Neural crest cell (in vitro differentiated cells): ENCODE data around the gene ZNF48. TPM values are rescaled to one million over a fixed set of nuclear protein-coding genes. Genes with fewer than 3 reads are reported as not detected.

Experiments
- DNase-seq: peaks from one replicate; pipeline ENCODE4 v3.0.0; 2021; ENCODE audit warnings: low read depth, mixed read lengths, low spot score
- H3K27ac Mint-ChIP-seq: one replicate; pipeline ENCODE4 v1.8.0; 2021; ENCODE audit warnings: mild to moderate bottlenecking, mixed read lengths; ENCODE audit not compliant: unreplicated experiment
- H3K27me3 Mint-ChIP-seq: 2 replicates; pipeline ENCODE4 v1.8.0; 2021; ENCODE audit warnings: low read depth, mild to moderate bottlenecking, mixed read lengths
- H3K36me3 Mint-ChIP-seq: 2 replicates; pipeline ENCODE4 v1.8.0; 2021; ENCODE audit warnings: low read depth, mild to moderate bottlenecking, mixed read lengths
- H3K4me1 Mint-ChIP-seq: 2 replicates; pipeline ENCODE4 v1.8.0; 2021; ENCODE audit warnings: mixed read lengths
- H3K4me3 Mint-ChIP-seq: one replicate; pipeline ENCODE4 v1.8.0; 2021; ENCODE audit warnings: mild to moderate bottlenecking, mixed read lengths
- H3K9me3 Mint-ChIP-seq: 2 replicates; pipeline ENCODE4 v1.8.0; 2021; ENCODE audit warnings: mixed read lengths
- CTCF ChIP-seq: fragments of 200-600 bp; sonication (generic); conservative IDR thresholded peaks from 2 replicates; pipeline ENCODE4 v1.5.0; 2021; ENCODE audit warnings: antibody characterized with exemption, mild to moderate bottlenecking
- long read RNA-seq: library from polyadenylated mRNA; unstranded; transcript quantifications from one replicate; pipeline ENCODE4 v2.0.0, GENCODE V29; 2020
- total RNA-seq: library from RNA; stranded (reverse); gene quantifications from 2 replicates; pipeline ENCODE4 v1.2.1, GENCODE V29; 2021

ZNF48 gene
- 59.9 and 60.9 TPM in 2 replicates for total RNA-seq
- long read RNA-seq, partial matches to known transcripts = 0 of 1 reads
- long read RNA-seq, other reads (novel, unspliced or antisense) = 1 of 1 reads

GRCh38 chr16:30395155-30395991, at the start of gene ZNF48:
TSS of gene ZNF48 (plus strand) at chr16:30395420. CDS start at chr16:30395795, 375 bp downstream.
- Mint-ChIP-seq H3K27ac (peak within 1 kb of the TSS; percentile 95), H3K27me3 (no peaks in the 10 kb centered on the region), H3K4me3 (peak within 1 kb of the TSS; percentile 92), H3K4me1 (peaks cover 54% of the 10 kb centered on the region), H3K36me3 (peaks cover 3% of the 10 kb centered on the region), H3K9me3 (no peaks in the 10 kb centered on the region)
- peak; percentile 77 for DNase-seq
- peak; percentile 57 for TF ChIP-seq CTCF

GRCh38 chr16:30346286-30346685, 48.9 kb upstream of the ZNF48 start:
- Mint-ChIP-seq H3K9me3 (no peaks in the 10 kb centered on the region), H3K27ac (peak overlapping the region; percentile 43), H3K4me1 (no peaks in the 10 kb centered on the region), H3K27me3 (no peaks in the 10 kb centered on the region), H3K4me3 (no peak overlapping the region), H3K36me3 (peaks cover 3% of the 10 kb centered on the region)
- no peak for DNase-seq
- TF ChIP-seq CTCF = no peak

GRCh38 chr16:30348113-30348512, 47.1 kb upstream of the ZNF48 start:
- H3K27ac Mint-ChIP-seq = no peak overlapping the region
- no peaks in the 10 kb centered on the region for H3K9me3 Mint-ChIP-seq
- H3K4me1 Mint-ChIP-seq = no peaks in the 10 kb centered on the region
- H3K4me3 Mint-ChIP-seq = no peak overlapping the region
- DNase-seq = no peak
- no peak for TF ChIP-seq CTCF
- H3K36me3 Mint-ChIP-seq = peaks cover 3% of the 10 kb centered on the region
- no peaks in the 10 kb centered on the region for H3K27me3 Mint-ChIP-seq

- Mint-ChIP-seq H3K4me1 (peaks cover under 1% of the 10 kb centered on the region), H3K27me3 (no peaks in the 10 kb centered on the region), H3K4me3 (peak overlapping the region; percentile 58), H3K27ac (no peak overlapping the region), H3K36me3 (peaks cover 3% of the 10 kb centered on the region), H3K9me3 (no peaks in the 10 kb centered on the region)
- no peak for DNase-seq
- no peak for TF ChIP-seq CTCF
Observed at GRCh38 chr16:30348929-30349328, 46.3 kb upstream of the ZNF48 start.

GRCh38 chr16:30349675-30350074, 45.5 kb upstream of the ZNF48 start:
- H3K36me3 Mint-ChIP-seq = peaks cover 3% of the 10 kb centered on the region
- peak overlapping the region; percentile 58 for H3K4me3 Mint-ChIP-seq
- peak overlapping the region; percentile 67 for H3K27ac Mint-ChIP-seq
- H3K9me3 Mint-ChIP-seq = no peaks in the 10 kb centered on the region
- H3K27me3 Mint-ChIP-seq = no peaks in the 10 kb centered on the region
- no peak for DNase-seq
- TF ChIP-seq CTCF = no peak
- peaks cover 8% of the 10 kb centered on the region for H3K4me1 Mint-ChIP-seq
